ENCODE data around the gene PPP1R12A. TPM values are rescaled to one million over a fixed set of nuclear protein-coding genes. Genes with fewer than 3 reads are reported as not detected.

PPP1R12A gene
- total RNA-seq, 2 experiments from 2014 or later: 44.5 to 65.1 TPM

- H3K36me3 ChIP-seq (ENCODE audit: insufficient read depth, low read length): peaks cover 22% of the 10 kb centered on the region
- H3K4me3 ChIP-seq (ENCODE audit: low read depth, low read length, poor library complexity, severe bottlenecking): no peak overlapping the region
- H4K20me1 ChIP-seq (ENCODE audit: insufficient read depth, low read length): no peaks in the 10 kb centered on the region
- POLR2A ChIA-PET: interaction anchor here (0.8 to 1.3 kb wide), 4 partner anchors 13 to 100 kb away, joined by 3 to 5 read pairs (median 3); no protein-coding TSS in a partner anchor
- no peaks in the 10 kb centered on the region for H3K4me1 ChIP-seq (ENCODE audit: insufficient read depth, low read length, poor library complexity, severe bottlenecking)
- no peak overlapping the region for H3K27ac ChIP-seq (ENCODE audit: low read depth, low read length, poor library complexity, severe bottlenecking)
- no TSS peak for BruUV-seq (replicated peaks)
- intact Hi-C loops (cut with micrococcal nuclease; ENCODE audit: unreplicated experiment): no loop called here
- H3K79me2 ChIP-seq (ENCODE audit: insufficient read depth, low read depth, low read length): no peaks in the 10 kb centered on the region
- CTCF ChIA-PET (ENCODE audit: unreplicated experiment): no interaction called here
- no peak overlapping the region for H3K4me2 ChIP-seq (ENCODE audit: low read length)
- TF ChIP-seq CTCF (conservative IDR thresholded peaks at IDR 0.05; ENCODE audit: low read length): no peak
- TF ChIP-seq EZH2phosphoT487 (IDR thresholded peaks at IDR 0.05; ENCODE audit: borderline replicate concordance, low read depth, low read length): no peak
- no peaks in the 10 kb centered on the region for H3K9me2 ChIP-seq (ENCODE audit: insufficient read depth, low read length)
- H3K9me3 ChIP-seq (ENCODE audit: low read length): no peaks in the 10 kb centered on the region
- no peak overlapping the region for H2AFZ ChIP-seq (ENCODE audit: low read length)
- DNase-seq (ENCODE audit: low spot score): no peak
Measured at GRCh38 chr12:79775355-79776027, 159.4 kb downstream of the PPP1R12A start.

GRCh38 chr12:79773896-79774295, 161.0 kb downstream of the PPP1R12A start:
- ChIA-PET POLR2A (interaction anchor here (0.6 to 1.2 kb wide), 3 partner anchors 11 to 335 kb away, joined by 3 to 5 read pairs (median 4); no protein-coding TSS in a partner anchor), CTCF (ENCODE audit: unreplicated experiment) (no interaction called here)
- Histone ChIP-seq H3K79me2 (ENCODE audit: insufficient read depth, low read depth, low read length) (no peaks in the 10 kb centered on the region), H2AFZ (ENCODE audit: low read length) (no peak overlapping the region), H3K4me2 (ENCODE audit: low read length) (no peak overlapping the region), H4K20me1 (ENCODE audit: insufficient read depth, low read length) (no peaks in the 10 kb centered on the region), H3K4me1 (ENCODE audit: insufficient read depth, low read length, poor library complexity, severe bottlenecking) (no peaks in the 10 kb centered on the region), H3K9me3 (ENCODE audit: low read length) (no peaks in the 10 kb centered on the region), H3K27ac (ENCODE audit: low read depth, low read length, poor library complexity, severe bottlenecking) (no peak overlapping the region), H3K4me3 (ENCODE audit: low read depth, low read length, poor library complexity, severe bottlenecking) (no peak overlapping the region), H3K9me2 (ENCODE audit: insufficient read depth, low read length) (no peaks in the 10 kb centered on the region), H3K36me3 (ENCODE audit: insufficient read depth, low read length) (peaks cover 18% of the 10 kb centered on the region)
- no peak for TF ChIP-seq EZH2phosphoT487 (IDR thresholded peaks at IDR 0.05; ENCODE audit: borderline replicate concordance, low read depth, low read length)
- TF ChIP-seq CTCF (conservative IDR thresholded peaks at IDR 0.05; ENCODE audit: low read length): no peak
- no peak for DNase-seq (ENCODE audit: low spot score)
- intact Hi-C loops (cut with micrococcal nuclease; ENCODE audit: unreplicated experiment): no loop called here
- BruUV-seq (replicated peaks): no TSS peak

GRCh38 chr12:79769860-79770485, 164.9 kb downstream of the PPP1R12A start:
- peaks cover 7% of the 10 kb centered on the region for H3K36me3 ChIP-seq (ENCODE audit: insufficient read depth, low read length)
- no peaks in the 10 kb centered on the region for H3K9me2 ChIP-seq (ENCODE audit: insufficient read depth, low read length)
- no peak overlapping the region for H3K27ac ChIP-seq (ENCODE audit: low read depth, low read length, poor library complexity, severe bottlenecking)
- H2AFZ ChIP-seq (ENCODE audit: low read length): no peak overlapping the region
- H3K4me1 ChIP-seq (ENCODE audit: insufficient read depth, low read length, poor library complexity, severe bottlenecking): peaks cover 8% of the 10 kb centered on the region
- no peak for DNase-seq (ENCODE audit: low spot score)
- CTCF ChIA-PET (ENCODE audit: unreplicated experiment): no interaction called here
- H3K9me3 ChIP-seq (ENCODE audit: low read length): no peaks in the 10 kb centered on the region
- BruUV-seq (replicated peaks): no TSS peak
- TF ChIP-seq CTCF (conservative IDR thresholded peaks at IDR 0.05; ENCODE audit: low read length) (no peak), EZH2phosphoT487 (IDR thresholded peaks at IDR 0.05; ENCODE audit: borderline replicate concordance, low read depth, low read length) (no peak)
- intact Hi-C loops (cut with micrococcal nuclease; ENCODE audit: unreplicated experiment): no loop called here
- no peak overlapping the region for H3K4me2 ChIP-seq (ENCODE audit: low read length)
- no peaks in the 10 kb centered on the region for H4K20me1 ChIP-seq (ENCODE audit: insufficient read depth, low read length)
- H3K4me3 ChIP-seq (ENCODE audit: low read depth, low read length, poor library complexity, severe bottlenecking): no peak overlapping the region
- POLR2A ChIA-PET: interaction anchor here (1.1 to 1.7 kb wide), 3 partner anchors 12 to 74 kb away, joined by 3 to 4 read pairs (median 4); no protein-coding TSS in a partner anchor
- H3K79me2 ChIP-seq (ENCODE audit: insufficient read depth, low read depth, low read length): no peaks in the 10 kb centered on the region
